Vagina (tissue), 2 donors: ENCODE results near the gene B4GALT6.

ENCODE experiments used
- CTCF ChIP-seq, 3 experiments: fragments of 450-650 bp in 2 of 3; fragments of 200-600 bp in 1 of 3; sonication (generic) in 1 of 3; IDR thresholded peaks; one replicate each; pipeline ENCODE4 v1.5.1; 2017 to 2019; ENCODE audit warnings: antibody characterized with exemption in 3 of 3, mild to moderate bottlenecking in 2 of 3, moderate library complexity in 2 of 3
- POLR2A ChIP-seq, 2 donors: fragments of 450-650 bp; IDR thresholded peaks; one replicate each; pipeline ENCODE4 v1.6.1; 2017; ENCODE audit warnings: antibody characterized with exemption in 2 of 2, mild to moderate bottlenecking in 2 of 2, moderate library complexity in 2 of 2
- POLR2AphosphoS5 ChIP-seq, 2 donors: sonication (generic); formaldehyde crosslinking; IDR thresholded peaks; one replicate each; pipeline ENCODE4 v1.9.0; 2017; ENCODE audit warnings: antibody characterized with exemption in 2 of 2, mild to moderate bottlenecking in 2 of 2, low read depth in 1 of 2; ENCODE audit not compliant: insufficient read depth in 1 of 2

GRCh38 chr18:31607384-31607783 lies 77.0 kb downstream of the B4GALT6 start:
- TF ChIP-seq POLR2A (IDR thresholded peaks at IDR 0.05), result no peak
- no peak for TF ChIP-seq CTCF (IDR thresholded peaks at IDR 0.05)
- TF ChIP-seq POLR2AphosphoS5 (IDR thresholded peaks at IDR 0.05; ENCODE audit: insufficient read depth in 1 of 2, low read depth in 1 of 2), result no peak
